GM19023 (cell line): ENCODE data around the gene ZDHHC1.

Experiments
- ATAC-seq: cut with Tn5 transposase; IDR thresholded peaks from one replicate; pipeline ENCODE4 v1.9.1; 2021; ENCODE audit warnings: mild to moderate bottlenecking, moderate library complexity; ENCODE audit not compliant: unreplicated experiment

Gene ZDHHC1

GRCh38 chr16:67448580-67448979, 32.3 kb upstream of the ZDHHC1 start:
- ATAC-seq = no peak

GRCh38 chr16:67447508-67448076, 31.3 kb upstream of the ZDHHC1 start:
- ATAC-seq = no peak

GRCh38 chr16:67446968-67447507, 30.8 kb upstream of the ZDHHC1 start:
- no peak for ATAC-seq

GRCh38 chr16:67445913-67446907, 29.9 kb upstream of the ZDHHC1 start:
- no peak for ATAC-seq

GRCh38 chr16:67445441-67445912, 29.2 kb upstream of the ZDHHC1 start:
- no peak for ATAC-seq

- ATAC-seq = no peak
These were observed 28.8 kb upstream of the ZDHHC1 start for GRCh38 chr16:67445126-67445426.

- no peak for ATAC-seq
These were observed 28.2 kb upstream of the ZDHHC1 start for GRCh38 chr16:67444259-67445125.

GRCh38 chr16:67443265-67443664, 27.0 kb upstream of the ZDHHC1 start:
- no peak for ATAC-seq

- no peak for ATAC-seq
These were observed 26.4 kb upstream of the ZDHHC1 start for GRCh38 chr16:67442581-67443255.

GRCh38 chr16:67441907-67442306, 25.6 kb upstream of the ZDHHC1 start:
- ATAC-seq = no peak

- no peak for ATAC-seq
These were observed 25.0 kb upstream of the ZDHHC1 start for GRCh38 chr16:67441271-67441753.

GRCh38 chr16:67438824-67439393, 22.6 kb upstream of the ZDHHC1 start:
- no peak for ATAC-seq

GRCh38 chr16:67438098-67438791, 22.0 kb upstream of the ZDHHC1 start:
- ATAC-seq = no peak

- no peak for ATAC-seq
These were observed 21.2 kb upstream of the ZDHHC1 start for GRCh38 chr16:67437513-67437912.

GRCh38 chr16:67436640-67437193, 20.4 kb upstream of the ZDHHC1 start:
- no peak for ATAC-seq

- no peak for ATAC-seq
These were observed 19.5 kb upstream of the ZDHHC1 start for GRCh38 chr16:67435758-67436164.

- no peak for ATAC-seq
These were observed 16.9 kb upstream of the ZDHHC1 start for GRCh38 chr16:67433131-67433719.

GRCh38 chr16:67432506-67432890, 16.2 kb upstream of the ZDHHC1 start:
- no peak for ATAC-seq
